GM19455 (cell line): Measurements from ENCODE around the gene RIT2.

ENCODE experiments used
- ATAC-seq: cut with Tn5 transposase; IDR thresholded peaks from one replicate; pipeline ENCODE4 v1.9.1; 2021; ENCODE audit not compliant: unreplicated experiment

Gene RIT2

DNA sequence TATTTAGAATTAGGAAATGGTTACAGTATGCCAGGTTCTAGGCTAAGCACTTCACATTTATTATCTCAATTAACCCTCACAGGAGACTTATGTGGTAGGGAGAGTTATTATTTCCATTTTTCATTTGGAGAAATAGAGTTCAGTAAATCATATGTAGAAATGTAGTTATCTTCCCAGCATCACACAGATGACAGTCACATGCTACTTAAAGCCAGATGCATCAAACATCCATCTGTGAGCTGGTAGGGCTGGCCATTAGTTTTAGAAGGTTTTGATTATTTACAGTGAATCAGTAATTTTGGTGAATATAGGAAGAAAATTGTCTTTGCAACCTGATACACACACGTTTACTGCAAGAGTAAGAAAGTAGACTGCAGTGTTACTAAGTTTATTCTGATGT, 97.9 kb downstream of the RIT2 start:
- ATAC-seq: no peak

DNA sequence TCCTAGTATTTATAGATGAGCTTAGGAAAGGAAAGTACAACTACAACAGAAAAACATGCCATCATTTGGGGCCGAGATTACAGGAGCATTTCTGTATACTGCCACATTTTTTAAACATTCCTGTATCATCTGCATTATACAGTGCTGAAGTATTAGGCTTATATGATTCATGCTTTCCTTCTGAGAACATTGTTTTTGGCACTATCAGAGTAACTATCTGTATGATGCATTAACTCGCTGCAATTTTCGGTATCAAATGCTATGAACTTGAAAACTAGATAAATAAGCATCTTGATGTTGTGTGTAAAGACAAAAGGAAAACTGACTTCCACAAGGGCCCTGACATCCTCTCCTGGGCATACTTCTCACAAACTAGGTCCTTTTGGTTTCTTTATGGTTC, 102.0 kb downstream of the RIT2 start:
- ATAC-seq: no peak

DNA sequence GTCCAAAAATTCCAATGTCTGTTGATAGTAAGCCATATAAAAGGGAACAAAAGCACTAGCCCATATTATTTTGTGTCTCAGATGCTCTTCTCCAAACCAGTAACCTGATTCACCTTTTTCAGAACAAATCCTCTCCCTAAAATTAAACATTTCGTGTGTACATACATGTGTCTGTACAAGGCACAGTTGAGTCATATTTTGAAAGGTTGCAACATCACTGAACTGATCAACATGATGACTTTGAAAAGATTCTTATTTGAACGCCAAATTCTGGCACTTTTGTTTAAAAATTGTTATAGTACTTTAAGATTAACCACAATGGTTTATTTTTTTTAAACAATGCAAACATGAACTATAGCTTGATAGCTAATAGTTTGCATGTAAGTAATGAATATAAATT, 102.5 kb downstream of the RIT2 start:
- ATAC-seq: no peak

DNA sequence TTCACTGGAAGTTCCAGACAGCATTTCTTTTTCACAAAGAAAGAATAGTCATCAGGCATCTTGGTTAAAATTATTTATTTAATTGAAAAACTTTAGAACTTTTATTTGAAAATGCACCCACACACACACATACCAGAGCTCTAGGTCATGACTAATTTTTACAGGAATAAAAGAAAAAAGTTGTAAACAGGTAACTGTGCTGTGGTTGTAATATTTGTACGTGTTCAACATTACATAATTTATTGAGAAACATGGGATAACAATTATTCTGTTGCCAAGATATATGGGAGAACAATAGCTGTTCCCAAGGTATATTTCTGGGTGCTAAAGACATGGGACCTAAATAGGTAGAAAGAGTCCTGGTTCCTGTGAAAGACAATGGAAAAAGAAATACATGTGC, 104.9 kb downstream of the RIT2 start:
- ATAC-seq: no peak

DNA sequence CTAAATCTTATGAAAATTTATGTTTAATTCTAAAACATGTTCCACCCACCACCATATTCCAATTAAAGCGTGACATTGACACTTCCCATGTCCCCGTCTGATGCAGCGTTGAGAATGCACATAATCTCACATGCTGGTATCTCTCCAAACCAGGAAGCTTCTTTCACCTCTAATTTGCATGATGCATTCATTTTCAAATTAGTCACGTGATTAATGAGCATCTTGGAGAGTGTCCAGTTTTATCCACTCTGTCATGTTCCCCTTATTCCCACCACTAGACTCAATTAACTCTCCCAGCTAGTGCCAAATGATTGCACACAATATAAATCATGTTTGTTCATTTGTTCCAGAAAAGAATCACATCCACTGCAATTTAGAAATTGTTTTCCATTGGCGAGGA, 105.8 kb downstream of the RIT2 start:
- ATAC-seq: no peak

DNA sequence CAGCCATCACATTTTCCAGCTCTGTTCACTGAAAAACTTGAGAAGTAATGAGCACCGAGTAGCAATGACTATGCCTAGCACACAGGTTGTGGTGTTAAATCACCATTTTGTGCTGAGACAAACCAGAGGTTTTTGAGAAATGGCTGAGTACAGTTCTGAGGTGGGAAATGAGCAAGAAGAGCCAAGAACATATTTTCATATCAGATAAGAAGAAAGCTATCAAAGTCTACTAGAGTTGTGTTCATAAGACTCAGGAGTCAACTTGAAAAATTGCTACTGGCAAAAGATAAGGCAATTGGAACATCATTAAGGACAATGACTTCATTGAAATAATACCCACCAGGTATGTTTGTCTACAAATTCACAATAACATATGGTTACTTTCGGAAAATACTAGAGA, 108.1 kb downstream of the RIT2 start:
- no peak for ATAC-seq

DNA sequence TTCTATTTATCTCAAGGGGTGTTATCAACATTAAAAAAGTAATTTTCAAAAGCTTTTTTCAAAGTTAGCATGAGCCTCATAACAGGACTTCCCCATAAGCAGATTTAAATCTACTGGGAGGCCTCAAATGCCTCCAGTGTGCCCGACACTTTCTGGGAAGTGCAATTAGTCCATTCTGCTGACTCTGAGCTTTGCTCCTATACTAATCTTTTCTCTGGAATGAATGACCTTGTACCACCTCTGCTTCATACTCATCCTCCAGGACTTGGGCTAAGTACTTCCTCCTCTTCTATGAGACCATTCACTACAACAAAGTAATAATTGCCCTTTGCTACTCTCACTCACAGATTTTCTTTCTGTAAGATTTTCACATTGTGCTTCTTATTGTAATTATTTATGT, 111.1 kb downstream of the RIT2 start:
- ATAC-seq: no peak

DNA sequence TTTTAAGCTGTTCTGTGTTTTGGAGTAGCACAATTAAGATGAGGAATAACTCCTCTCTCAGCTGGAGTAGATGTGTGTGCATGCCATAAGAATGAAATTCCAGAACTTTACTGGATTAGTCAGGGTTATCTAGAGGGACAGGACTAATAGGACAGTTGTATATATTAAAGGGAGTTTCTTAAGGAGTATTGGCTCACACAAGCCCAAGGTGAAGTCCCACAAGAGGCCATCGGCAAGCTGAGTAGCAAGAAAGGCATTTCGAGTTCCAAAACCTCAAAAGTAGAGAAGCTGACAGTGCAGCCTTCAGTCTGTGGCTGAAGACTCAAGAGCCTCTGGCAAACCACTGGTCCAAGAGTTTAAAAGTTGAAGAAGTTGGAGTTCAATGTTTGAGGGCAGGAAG, 113.7 kb downstream of the RIT2 start:
- no peak for ATAC-seq

DNA sequence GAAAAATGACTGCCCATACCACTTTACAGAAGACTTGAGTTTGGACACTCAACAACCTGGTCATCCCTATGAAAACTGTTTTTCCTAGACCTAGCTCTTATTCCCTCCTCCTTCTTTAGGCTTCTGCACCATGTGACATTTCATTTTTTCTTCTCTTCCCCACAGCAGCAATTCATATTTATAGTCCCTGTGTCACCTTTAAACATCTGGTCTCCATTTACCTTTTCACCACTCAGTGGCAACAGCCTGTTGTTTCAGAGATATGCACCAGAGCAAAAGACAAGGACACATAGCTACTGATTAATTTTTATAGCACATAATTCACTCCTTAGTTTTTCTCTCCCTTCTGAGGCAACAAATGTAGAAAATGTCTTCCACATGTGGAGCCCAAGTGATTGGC, 118.7 kb downstream of the RIT2 start:
- no peak for ATAC-seq

DNA sequence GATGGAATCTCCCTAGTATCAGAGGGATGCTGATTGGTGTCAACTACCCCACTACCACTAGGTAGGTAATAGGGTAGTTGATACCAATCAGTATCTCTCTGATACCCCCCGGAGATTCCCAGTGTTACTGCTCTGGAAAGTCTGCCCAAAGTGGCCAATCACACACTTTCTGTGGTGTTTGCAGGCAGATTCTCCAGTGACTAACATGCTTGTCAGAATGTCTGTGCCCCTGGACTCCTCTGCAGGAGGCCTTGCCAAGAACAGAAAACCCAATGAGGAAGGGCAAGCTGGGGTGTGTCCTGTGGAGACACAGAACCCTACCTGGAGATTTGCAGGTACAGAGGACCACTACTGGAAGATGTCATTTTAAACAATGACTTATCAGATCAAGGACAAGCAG, 135.1 kb downstream of the RIT2 start:
- no peak for ATAC-seq

DNA sequence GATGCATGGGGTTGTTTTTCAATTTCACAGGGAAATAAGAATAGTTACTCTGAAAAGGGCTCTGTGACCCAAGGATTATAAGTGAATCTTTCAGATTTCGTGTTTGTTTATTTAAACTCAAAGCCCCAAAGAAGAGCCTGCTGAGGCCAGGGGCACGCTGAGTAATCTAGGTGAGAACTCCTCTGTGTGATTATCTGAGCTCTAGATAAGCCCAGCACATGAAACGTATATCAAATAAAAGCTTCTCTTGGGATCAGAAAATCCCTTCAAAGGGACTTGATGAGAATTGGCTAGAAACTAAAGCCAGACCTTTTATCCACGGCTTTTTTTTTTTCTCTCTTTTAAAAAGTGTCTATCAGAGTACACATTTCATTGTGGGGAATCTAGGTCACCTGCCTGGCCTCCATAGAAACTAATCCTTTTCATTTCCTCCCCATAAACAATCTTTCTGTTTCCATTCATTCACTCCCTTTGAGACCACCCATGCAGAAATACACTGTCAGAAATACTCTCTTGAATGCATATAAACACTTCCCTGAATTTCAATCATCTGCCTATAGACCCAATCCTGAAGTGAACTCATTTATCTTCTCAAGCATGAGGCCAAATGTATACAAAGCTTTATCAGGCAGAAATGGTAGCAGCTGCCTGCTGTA, 137.4 kb downstream of the RIT2 start:
- ATAC-seq: no peak

DNA sequence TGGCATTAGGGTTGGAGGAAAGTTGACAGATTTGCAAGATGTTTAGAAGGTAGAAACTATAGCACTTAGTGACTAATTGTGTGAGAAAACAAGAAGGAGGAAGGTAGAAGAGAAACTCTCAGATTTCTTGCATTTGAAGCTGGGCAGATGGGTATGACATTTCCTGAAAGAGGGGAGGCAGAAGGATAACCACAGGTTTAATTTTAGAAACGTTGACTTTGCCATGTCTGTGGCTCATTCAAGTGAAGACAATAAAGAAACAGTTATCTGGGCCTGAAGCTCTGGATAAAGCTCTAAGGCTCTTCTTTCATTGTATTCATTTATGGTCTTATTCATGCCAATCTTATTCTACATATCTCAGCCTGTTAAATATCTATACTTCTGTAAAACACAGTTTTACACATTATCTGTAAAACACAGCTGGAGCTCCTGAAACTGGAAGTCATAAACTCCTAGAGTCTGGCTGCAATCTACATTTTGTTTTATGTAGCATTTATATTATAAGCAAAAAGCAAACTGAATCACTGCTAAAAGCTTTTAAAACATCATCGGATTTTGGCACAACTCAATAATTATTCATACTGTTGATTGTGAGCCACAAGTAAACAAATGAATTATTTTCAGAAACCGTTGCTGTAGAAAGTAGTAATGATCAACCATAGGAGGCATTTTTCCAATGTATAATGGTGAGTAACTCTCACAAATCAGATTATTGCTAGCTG, 138.5 kb downstream of the RIT2 start:
- no peak for ATAC-seq

DNA sequence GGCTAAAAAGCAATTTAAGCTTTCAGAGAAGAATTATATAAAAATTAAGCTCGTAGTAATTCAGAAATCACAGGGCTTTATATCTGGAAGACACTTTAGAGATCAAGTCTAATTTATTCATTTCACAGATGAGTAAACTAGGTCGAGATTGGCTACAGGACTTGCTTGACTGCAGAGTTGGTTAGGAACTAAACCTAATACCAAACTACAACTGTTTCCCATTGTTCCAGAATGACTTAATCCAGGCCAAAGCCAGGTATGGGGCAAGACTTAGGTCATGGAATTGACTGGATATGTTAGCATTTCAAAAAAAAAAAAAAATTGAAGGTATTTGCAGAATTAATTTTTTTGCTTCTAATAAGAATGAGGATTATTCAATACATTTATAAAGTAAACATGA, 146.1 kb downstream of the RIT2 start:
- ATAC-seq: no peak

DNA sequence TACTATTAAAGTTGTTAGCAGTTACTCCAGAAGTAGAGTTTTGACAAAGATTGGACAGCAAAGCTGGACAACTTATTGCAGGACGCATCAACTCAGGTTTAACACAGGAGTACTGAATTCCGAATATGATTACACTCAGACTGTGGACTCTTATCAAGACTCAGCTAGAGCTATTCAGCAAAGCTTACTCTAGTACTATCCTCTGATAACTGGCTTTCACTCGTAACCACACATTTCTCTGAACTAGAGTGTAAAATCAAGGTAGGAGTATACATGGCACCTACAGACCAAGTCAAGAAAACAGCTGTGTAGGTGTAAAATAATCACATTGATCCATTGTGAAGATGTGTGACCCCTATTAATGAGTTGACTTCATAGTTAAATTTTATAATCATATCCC, 154.2 kb downstream of the RIT2 start:
- no peak for ATAC-seq

DNA sequence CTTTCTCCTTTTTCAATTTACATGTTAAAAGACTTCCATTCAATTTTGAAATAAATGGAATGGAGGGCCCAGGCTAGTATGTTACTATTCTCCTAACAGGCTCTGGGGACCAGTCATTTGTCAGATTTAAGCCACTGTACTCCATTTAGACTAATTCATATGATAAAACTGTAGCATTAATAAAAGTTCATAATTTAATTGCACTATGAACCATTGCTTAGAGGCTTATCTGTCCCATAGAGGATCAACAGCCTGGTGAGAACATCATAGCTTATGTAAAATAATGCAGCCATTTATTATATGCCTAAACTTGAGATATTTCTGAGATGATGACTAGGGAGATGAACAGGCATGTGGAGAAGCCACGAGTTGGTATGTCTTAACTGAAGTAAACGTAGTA, 156.0 kb downstream of the RIT2 start:
- ATAC-seq: no peak

DNA sequence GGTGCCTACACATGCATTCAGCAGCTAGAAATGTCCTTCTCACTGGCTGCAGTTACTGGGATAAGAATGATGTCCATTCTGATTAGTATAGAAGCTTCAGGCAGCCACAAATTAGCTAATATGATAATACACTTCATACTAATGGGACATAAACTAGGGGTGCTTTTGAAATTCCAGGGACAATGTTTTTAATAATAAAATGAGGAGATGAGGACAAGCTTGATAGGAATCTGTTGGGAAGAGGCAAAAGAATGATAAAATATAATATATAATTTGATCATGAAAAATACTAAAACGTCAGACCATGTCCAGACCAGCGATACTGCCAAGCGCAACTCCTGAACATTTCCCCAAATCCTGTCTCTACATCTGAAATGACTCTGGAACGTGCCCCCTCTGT, 157.1 kb downstream of the RIT2 start:
- no peak for ATAC-seq

DNA sequence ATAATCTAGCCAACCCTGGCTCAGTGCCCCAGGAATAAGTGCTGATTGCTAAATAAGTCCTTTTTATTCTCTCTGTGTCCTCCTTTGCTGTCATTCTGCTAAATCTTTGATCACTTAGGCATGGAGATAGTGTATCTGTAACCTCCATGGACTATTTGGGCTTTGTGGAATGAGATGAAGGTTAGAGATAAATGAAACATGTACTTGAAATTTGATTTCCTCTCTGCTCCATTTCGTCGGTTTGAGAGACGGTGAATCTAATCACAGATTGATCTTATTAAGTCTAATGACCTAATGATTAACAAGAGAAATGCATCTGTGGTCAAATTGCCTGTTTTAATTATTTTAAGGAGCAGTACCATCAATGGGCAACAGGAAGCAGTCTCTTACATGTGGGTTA, 159.2 kb downstream of the RIT2 start:
- no peak for ATAC-seq

DNA sequence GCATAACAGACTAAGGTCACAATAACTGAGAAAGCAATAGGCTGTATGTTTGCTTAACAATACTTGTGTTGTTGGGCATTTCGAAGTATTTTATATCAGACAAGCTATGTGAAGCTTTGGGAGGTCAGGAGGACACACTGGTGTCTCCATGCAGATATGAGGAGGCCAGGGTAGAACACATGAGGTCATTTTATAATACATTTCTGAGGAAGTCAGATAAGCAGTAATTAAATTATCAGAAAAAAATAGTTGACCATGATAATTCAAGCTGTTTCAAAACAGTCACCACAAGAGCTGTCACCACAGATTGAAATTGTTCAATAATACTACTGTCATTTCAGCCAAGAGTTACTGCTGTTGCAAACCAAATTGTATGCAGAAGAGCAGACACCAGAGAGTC, 160.6 kb downstream of the RIT2 start:
- no peak for ATAC-seq

DNA sequence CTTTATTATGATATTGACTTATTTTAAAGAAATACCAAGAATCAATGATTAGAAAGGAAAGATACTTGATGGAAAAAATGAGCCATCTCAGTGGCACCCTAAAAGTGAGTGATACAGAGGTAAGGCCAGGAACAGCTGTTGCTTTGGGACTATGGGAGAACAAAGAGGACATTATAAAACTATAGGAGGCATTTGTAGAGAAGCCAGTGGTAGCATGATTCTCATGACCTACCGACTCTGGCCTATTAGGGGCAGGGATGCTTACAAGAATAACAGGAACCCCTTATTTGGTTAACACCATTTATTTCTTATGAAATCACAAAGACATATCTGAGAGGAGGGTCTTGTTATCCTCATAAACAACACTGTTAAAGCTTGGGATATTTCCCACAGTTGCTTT, 162.2 kb downstream of the RIT2 start:
- no peak for ATAC-seq

DNA sequence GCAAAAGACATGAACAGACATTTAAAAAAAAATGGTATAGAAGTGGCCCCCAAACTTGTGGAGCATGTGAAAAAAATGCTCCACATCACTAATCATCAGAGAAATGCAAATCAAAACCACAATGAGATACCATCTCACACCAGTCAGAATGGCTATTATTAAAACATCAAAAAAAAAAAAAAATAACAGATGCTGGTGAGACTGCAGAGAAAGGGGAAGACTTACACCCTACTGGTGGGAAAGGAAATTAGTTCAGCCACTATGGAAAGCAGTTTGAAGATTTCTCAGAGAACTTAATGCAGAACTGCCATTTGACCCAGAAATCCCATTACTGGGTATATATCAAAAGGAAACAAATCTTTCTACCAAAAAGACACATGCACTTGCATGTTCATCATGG, 164.8 kb downstream of the RIT2 start:
- no peak for ATAC-seq

DNA sequence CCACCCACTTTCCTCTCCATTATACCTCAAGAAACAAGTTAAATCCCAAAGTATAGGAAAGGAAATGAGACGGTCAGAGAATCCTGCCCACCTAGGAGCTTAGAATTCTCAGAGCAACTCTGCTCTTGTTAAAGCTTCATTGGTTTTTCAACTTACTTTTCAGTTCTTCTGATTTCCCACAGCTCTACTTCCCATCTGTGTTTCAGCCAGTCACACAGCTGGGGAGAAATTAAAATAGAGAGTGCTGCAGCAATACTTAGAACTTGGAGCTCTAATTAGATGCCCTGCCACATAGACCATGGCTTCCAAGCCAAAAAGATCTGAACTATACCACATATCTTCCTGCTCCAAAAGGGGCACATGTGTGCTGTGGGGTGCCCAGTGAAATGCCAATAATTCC, 166.7 kb downstream of the RIT2 start:
- no peak for ATAC-seq

DNA sequence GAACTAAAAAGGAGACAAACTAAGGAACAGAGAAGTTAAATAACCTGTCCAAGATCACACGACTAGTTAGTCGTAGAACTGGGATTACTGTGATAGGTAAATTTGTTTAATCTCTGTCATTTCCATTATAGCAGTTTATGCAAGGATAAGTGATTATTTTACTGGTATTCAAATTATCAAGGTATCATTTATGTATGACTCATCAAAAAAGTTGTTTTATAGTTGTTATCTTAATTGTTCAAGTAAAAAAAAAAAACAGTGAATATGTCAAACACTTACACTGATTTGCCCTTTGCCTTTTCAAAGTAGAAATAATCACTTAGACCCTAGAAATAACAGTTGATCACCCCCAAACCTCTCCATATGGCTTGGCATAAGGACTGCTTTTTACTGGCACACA, 173.6 kb downstream of the RIT2 start:
- no peak for ATAC-seq

DNA sequence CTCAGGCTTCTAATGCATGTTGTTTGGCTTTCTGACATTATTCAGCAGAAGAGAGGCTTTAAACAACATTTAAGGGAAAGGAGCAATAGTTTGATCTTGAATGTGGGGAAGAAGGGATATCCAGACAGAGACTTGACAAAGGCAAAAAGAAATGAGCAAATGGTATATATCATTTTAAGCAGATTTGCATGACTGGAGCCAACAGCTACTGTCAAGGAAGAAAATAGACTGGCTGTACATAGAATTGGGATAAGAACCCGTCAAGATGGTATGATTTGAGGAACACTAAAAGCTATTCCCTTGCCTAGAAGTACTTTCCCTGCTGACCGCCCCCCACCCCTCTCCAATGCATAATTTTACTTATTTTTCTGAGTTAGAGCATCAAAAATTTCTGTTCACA, 174.5 kb downstream of the RIT2 start:
- no peak for ATAC-seq
